Upper lobe of right lung (tissue), 1 donor: ENCODE measurements around the gene ZFAND6. TPM values are rescaled to one million over a fixed set of nuclear protein-coding genes. Genes with fewer than 3 reads are reported as not detected.
"Not testable (repeated sequence)": the region's sequence is repeated elsewhere in the genome, so short reads cannot be mapped to it uniquely, and the experiment has no call there.

ENCODE experiments used
- ATAC-seq: fragments of 200-7000 bp; cut with Tn5 transposase; one replicate; pipeline ENCODE4 v1.9.1; 2020; ENCODE audit warnings: mild to moderate bottlenecking, moderate library complexity
- DNase-seq: peaks from one replicate; pipeline ENCODE4 v3.0.0-alpha.2; 2020
- H3K27ac ChIP-seq: fragments of 200-600 bp; one replicate; pipeline ENCODE4 v1.8.0; 2022
- H3K27me3 ChIP-seq: fragments of 200-600 bp; one replicate; pipeline ENCODE4 v1.8.0; 2022; ENCODE audit warnings: mild to moderate bottlenecking
- H3K36me3 ChIP-seq: fragments of 200-600 bp; one replicate; pipeline ENCODE4 v1.8.0; 2022
- H3K4me1 ChIP-seq: fragments of 200-600 bp; one replicate; pipeline ENCODE4 v1.8.0; 2022
- H3K4me3 ChIP-seq: fragments of 200-600 bp; one replicate; pipeline ENCODE4 v1.8.0; 2022; ENCODE audit warnings: mild to moderate bottlenecking
- H3K9me3 ChIP-seq: fragments of 200-600 bp; one replicate; pipeline ENCODE4 v1.8.0; 2022
- intact Hi-C: fragments of 100-400 bp; cut with DNase I; formaldehyde crosslinking; loops from one replicate; pipeline ENCODE4 v1.11.0; 2022
- long read RNA-seq: library from polyadenylated mRNA; unstranded; transcript quantifications from one replicate; pipeline ENCODE4 v2.0.0, GENCODE V29; 2021
- total RNA-seq: library from RNA; stranded (reverse); fragmentation: NEBNext Ultra II Directional; extraction: Animal tissue kit (Norgen Biotek cat#: 25700); gene quantifications from one replicate; pipeline ENCODE4 v1.2.1, GENCODE V29; 2021
- TF ChIP-seq, protein P1 (sequence below): fragments of 200-600 bp; IDR thresholded peaks from one replicate; pipeline ENCODE4 v1.8.0; 2022; ENCODE audit warnings: antibody characterized with exemption
- donor health status: DM: no; HTN: yes; CAD: no; lungs with severe emphysema.

ZFAND6 gene
- 79.5 TPM for total RNA-seq
- long read RNA-seq, transcript ZFAND6-220 (6 exons, 891 nt), result major isoform, 58 of 108 reads
- long read RNA-seq, transcript ZFAND6-201 (7 exons, 1,814 nt), result minor isoform, 14 of 108 reads
- long read RNA-seq, partial matches to known transcripts, result 12 of 108 reads
- long read RNA-seq, other reads (novel, unspliced or antisense), result 21 of 108 reads

DNA sequence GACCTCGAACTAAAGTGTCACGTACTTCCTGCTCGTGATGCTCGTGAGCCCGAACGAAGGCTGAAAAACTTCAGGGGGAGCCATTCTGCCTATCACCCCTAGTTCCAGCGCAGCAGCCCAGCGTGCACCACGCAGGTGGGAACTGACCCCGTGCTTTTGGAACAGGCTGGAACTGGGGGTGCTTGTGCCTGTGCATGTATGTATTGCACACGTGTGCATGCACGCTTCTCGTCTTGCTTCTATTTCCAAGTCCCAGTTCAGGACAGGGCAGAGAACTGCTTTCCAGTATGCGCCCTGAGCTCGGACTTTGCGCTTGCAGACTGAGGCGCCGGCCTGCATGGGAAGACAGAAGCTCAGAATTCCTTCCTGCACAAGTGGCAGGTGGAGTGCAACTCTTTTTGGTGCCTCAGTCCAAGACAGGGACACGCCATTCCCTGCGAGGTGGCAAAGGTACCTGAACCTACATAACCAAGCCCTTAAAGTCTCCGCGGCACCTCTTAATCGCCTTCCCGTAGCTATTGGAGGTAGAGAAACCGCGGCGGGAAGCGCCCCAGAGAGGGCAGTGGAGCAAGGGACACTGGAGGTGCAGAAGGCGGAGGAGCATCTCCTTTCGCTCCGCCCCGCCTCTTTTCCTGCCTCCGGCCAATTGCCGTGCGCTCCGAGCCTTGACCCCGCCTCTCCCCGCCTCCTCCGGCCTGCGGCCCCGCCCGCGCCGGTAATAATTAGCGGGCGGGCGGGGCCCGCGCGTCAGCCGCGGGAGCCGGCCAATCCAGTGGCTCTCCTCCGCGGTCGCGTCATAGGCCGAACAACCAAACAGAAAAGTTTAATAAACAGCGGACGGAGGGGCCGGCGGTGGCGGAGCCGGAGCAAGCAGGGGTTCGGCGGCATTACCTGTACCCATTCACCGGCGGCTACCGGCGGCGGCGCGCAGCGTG is at the start of gene ZFAND6:
Gene ZFAND6, plus strand, starts transcription at position 826 of the 935 bp plus-strand sequence. CDS start 60,669 bp downstream, outside the sequence.
- Histone ChIP-seq H3K4me3 (peak within 1 kb of the TSS; percentile 65), H3K36me3 (no peaks in the 10 kb centered on the region), H3K4me1 (peaks cover 15% of the 10 kb centered on the region), H3K27me3 (no peaks in the 10 kb centered on the region), H3K9me3 (no peaks in the 10 kb centered on the region), H3K27ac (peak within 1 kb of the TSS; percentile 89)
- ATAC-seq, result peak; percentile 97
- TF ChIP-seq, protein P1, sequence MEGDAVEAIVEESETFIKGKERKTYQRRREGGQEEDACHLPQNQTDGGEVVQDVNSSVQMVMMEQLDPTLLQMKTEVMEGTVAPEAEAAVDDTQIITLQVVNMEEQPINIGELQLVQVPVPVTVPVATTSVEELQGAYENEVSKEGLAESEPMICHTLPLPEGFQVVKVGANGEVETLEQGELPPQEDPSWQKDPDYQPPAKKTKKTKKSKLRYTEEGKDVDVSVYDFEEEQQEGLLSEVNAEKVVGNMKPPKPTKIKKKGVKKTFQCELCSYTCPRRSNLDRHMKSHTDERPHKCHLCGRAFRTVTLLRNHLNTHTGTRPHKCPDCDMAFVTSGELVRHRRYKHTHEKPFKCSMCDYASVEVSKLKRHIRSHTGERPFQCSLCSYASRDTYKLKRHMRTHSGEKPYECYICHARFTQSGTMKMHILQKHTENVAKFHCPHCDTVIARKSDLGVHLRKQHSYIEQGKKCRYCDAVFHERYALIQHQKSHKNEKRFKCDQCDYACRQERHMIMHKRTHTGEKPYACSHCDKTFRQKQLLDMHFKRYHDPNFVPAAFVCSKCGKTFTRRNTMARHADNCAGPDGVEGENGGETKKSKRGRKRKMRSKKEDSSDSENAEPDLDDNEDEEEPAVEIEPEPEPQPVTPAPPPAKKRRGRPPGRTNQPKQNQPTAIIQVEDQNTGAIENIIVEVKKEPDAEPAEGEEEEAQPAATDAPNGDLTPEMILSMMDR, result no peak
- peak; percentile 98 for DNase-seq
- intact Hi-C loops, result no loop called here

DNA sequence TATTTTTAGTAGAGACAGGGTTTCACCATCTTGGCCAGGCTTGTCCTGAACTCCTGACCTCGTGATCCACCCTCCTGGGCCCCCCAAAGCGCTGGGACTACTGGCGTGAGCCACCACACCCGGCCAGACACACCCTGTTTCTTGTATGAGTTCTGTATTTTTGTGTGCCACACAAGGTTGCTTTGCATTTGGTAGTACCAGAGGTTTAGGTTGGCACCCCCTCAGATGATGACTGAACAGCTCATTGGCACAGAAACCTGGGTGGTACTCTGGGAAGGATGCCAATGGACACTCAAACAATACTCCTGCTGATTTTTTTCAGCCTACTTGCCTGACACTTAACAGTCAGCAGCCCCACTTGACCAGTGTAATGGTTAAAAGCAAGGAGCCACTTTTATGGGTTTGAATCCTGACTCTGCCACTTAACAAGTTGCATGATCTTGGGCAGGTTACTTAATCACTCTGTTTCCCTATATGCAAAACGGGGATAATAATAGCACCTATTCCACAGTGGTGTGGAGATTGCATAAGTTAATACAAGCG is 49.3 kb upstream of the ZFAND6 start:
- Histone ChIP-seq H3K4me1 (no peaks in the 10 kb centered on the region), H3K9me3 (no peaks in the 10 kb centered on the region)
- DNase-seq, result no peak

DNA sequence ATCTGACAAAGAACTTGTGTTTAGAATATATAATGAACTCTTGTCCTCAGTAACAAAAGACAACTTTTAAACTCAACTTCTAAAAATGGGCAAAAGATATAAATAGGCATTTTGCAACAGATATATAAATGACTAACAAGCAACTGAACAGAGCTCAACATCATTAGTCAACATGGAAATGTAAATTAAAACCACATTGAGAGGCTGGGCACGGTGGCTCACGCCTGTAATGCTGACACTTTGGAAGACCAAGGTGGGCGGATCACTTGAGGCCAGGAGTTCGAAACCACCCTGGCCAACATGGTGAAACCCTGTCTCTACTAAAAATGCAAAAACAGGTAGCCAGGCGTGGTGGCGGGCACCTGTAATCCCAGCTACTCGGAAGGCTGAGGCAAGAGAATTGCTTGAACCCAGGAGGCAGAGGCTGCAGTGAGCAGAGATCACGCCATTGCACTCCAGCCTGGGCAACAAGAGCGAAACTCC is 48.4 kb upstream of the ZFAND6 start:
- ATAC-seq, H3K4me3 ChIP-seq, intact Hi-C loops, H3K27ac ChIP-seq, H3K9me3 ChIP-seq, H3K4me1 ChIP-seq, DNase-seq, H3K27me3 ChIP-seq, H3K36me3 ChIP-seq: not testable (repeated sequence)

More for the DNA sequence above, 49.3 kb upstream of the ZFAND6 start:
- no peak overlapping the region for H3K27ac ChIP-seq
- no peaks in the 10 kb centered on the region for H3K27me3 ChIP-seq
- TF ChIP-seq, protein P1, result no peak
- no peak overlapping the region for H3K4me3 ChIP-seq
- peak; percentile 77 for ATAC-seq
- no peaks in the 10 kb centered on the region for H3K36me3 ChIP-seq
- intact Hi-C loops, result no loop called here

DNA sequence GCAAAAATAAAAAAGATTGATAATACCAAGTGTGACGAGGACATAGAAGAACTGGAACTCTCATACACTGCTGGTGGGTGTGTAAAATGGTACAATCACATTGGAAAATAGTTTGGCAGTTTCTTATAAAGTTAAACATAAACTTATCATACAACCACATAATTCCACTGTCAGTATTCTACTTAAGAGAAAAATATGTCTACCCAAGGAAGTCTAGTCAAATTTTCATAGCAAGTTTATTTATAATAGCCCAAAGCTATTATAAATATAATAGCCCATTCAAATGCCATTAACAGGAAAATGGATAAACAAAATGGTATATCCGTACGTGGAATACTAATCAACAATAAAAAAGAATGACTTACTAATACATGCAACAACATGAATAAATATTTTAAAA is 47.9 kb upstream of the ZFAND6 start:
- TF ChIP-seq, protein P1, result no peak
- no peak for ATAC-seq
- DNase-seq, result no peak
- Histone ChIP-seq H3K27ac (no peak overlapping the region), H3K4me3 (no peak overlapping the region), H3K36me3 (no peaks in the 10 kb centered on the region), H3K9me3 (no peaks in the 10 kb centered on the region), H3K4me1 (no peaks in the 10 kb centered on the region), H3K27me3 (no peaks in the 10 kb centered on the region)
- intact Hi-C loops, result no loop called here

DNA sequence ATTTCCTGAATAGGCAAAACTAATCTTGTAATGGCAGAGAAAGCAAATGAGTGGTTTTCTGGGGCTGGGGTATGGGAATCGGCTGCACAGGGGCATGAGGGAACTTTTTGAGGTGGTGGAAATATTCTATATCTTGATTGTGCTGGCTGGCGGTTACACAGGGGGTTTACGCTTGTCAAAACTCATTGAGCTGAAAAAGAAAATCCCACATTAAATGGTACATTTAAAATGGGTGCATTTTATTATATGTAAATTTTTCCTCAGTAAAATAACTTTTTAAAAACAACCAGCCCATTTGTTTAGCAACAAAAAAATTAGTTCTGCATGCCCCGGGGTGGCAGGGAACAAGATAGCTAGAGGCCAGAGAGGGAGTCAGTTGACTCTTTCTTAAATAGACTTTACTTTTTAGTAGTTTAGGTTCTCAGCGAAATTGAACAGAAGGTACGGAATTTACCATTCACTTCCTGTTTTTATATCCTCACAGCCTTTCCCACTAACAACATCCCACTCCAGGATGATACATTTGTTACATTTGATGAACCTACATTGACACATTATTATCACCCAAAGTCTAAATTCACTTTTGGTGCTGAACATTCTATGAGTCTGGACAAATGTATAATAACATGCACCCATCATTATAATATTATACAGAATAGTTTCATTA is 47.3 kb upstream of the ZFAND6 start:
- TF ChIP-seq, protein P1, result no peak
- intact Hi-C loops, result no loop called here

DNA sequence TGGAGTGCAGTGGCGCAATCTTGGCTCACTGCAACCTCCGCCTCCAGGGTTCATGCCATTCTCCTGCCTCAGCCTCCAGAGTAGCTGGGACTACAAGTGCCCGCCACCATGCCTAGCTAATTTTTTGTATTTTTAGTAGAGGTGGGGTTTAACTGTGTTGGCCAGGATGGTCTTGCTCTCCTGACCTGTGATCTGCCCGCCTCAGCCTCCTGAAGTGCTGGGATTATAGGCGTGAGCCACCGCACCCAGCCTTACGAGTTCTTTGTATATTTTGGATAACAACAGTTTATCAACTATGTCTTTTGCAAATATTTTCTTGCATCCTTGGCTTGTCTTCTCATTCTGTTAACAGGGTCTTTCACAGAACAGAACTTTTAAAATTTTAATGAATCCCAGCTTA is 45.3 kb upstream of the ZFAND6 start:
- H3K4me1 ChIP-seq, H3K4me3 ChIP-seq, intact Hi-C loops, H3K36me3 ChIP-seq, DNase-seq, ATAC-seq, H3K27me3 ChIP-seq, H3K9me3 ChIP-seq, H3K27ac ChIP-seq: not testable (repeated sequence)

More for the DNA sequence above, 47.3 kb upstream of the ZFAND6 start:
- Histone ChIP-seq H3K27ac (no peak overlapping the region), H3K4me3 (no peak overlapping the region), H3K4me1 (no peaks in the 10 kb centered on the region), H3K9me3 (no peaks in the 10 kb centered on the region), H3K36me3 (no peaks in the 10 kb centered on the region), H3K27me3 (no peaks in the 10 kb centered on the region)
- DNase-seq (no peak), ATAC-seq (no peak)
